Fibroblast of pulmonary artery (primary cell): ENCODE data around the gene ESR1.

Experiments used
- DNase-seq: peaks from one replicate; pipeline ENCODE4 v3.0.0-alpha.2; 2010; ENCODE audit warnings: low read depth
- H3K4me3 ChIP-seq: replicated peaks from 2 replicates; pipeline ENCODE4 v1.5.1; 2011; ENCODE audit warnings: low read depth, mild to moderate bottlenecking, control low read depth, low read length, moderate library complexity
- CTCF ChIP-seq: IDR thresholded peaks from 2 replicates; pipeline ENCODE4 v1.5.1; 2011; ENCODE audit warnings: mild to moderate bottlenecking, control low read depth, low read length, inconsistent platforms; ENCODE audit errors: missing control alignments

ESR1 gene

GRCh38 chr6:151869787-151870186 is 62.3 kb downstream of the ESR1 start:
- no peak for TF ChIP-seq CTCF
- no peak overlapping the region for H3K4me3 ChIP-seq

GRCh38 chr6:151870375-151870774 is 62.9 kb downstream of the ESR1 start:
- no peak overlapping the region for H3K4me3 ChIP-seq
- TF ChIP-seq CTCF: no peak
- DNase-seq: no peak

More at GRCh38 chr6:151869787-151870186, 62.3 kb downstream of the ESR1 start:
- peak; percentile 25 for DNase-seq

GRCh38 chr6:151875524-151875923 is 68.0 kb downstream of the ESR1 start:
- no peak overlapping the region for H3K4me3 ChIP-seq
- no peak for DNase-seq
- no peak for TF ChIP-seq CTCF

- no peak overlapping the region for H3K4me3 ChIP-seq
- TF ChIP-seq CTCF: no peak
- no peak for DNase-seq
Observed at GRCh38 chr6:151876122-151876521, 68.6 kb downstream of the ESR1 start.

GRCh38 chr6:151877458-151877857 is 70.0 kb downstream of the ESR1 start:
- no peak for DNase-seq
- no peak overlapping the region for H3K4me3 ChIP-seq
- TF ChIP-seq CTCF: no peak

GRCh38 chr6:151881231-151881630 is 73.7 kb downstream of the ESR1 start:
- no peak for DNase-seq
- no peak for TF ChIP-seq CTCF
- no peak overlapping the region for H3K4me3 ChIP-seq

GRCh38 chr6:151882206-151882605 is 74.7 kb downstream of the ESR1 start:
- no peak for TF ChIP-seq CTCF
- H3K4me3 ChIP-seq: no peak overlapping the region
- DNase-seq: no peak
